Thoracic aorta (tissue), 2 donors: ENCODE results near the gene TFAP2C. TPM values are rescaled to one million over a fixed set of nuclear protein-coding genes. Genes with fewer than 3 reads are reported as not detected.

Experiments
- ATAC-seq: fragments of 150-250 bp; one replicate; pipeline ENCODE4 v1.8.0; 2017; ENCODE audit warnings: low read depth; ENCODE audit not compliant: insufficient number of reproducible peaks, low FRiP score
- DNase-seq: peaks from one replicate; pipeline ENCODE4 v3.0.0-alpha.2; 2020; ENCODE audit warnings: low spot score
- H3K27ac ChIP-seq, 2 donors: fragments of 200-600 bp; sonication (generic); 1 replicate in 1 of 2; 2 replicates in 1 of 2; pipeline ENCODE4 v1.5.1; 2016; ENCODE audit warnings: mild to moderate bottlenecking in 2 of 2, moderate library complexity in 2 of 2
- H3K27me3 ChIP-seq: fragments of 200-600 bp; sonication (generic); replicated peaks from 2 replicates; pipeline ENCODE4 v1.6.0; 2016; ENCODE audit warnings: mild to moderate bottlenecking; ENCODE audit not compliant: insufficient read depth
- H3K36me3 ChIP-seq: fragments of 200-600 bp; sonication (generic); one replicate; pipeline ENCODE4 v1.5.1; 2016
- H3K4me1 ChIP-seq, 2 donors: fragments of 200-600 bp; sonication (generic); 1 replicate in 1 of 2; 2 replicates in 1 of 2; pipeline versions ENCODE4 v1.5.1 to v1.6.0; 2016; ENCODE audit warnings: low read depth in 2 of 2, mild to moderate bottlenecking in 1 of 2; ENCODE audit not compliant: control insufficient read depth in 1 of 2
- H3K4me3 ChIP-seq: fragments of 200-600 bp; sonication (generic); 2 replicates; pipeline ENCODE4 v1.5.1; 2016; ENCODE audit warnings: mild to moderate bottlenecking
- H3K9me3 ChIP-seq: fragments of 200-600 bp; sonication (generic); 2 replicates; pipeline ENCODE4 v1.5.1; 2016
- CTCF ChIP-seq: fragments of 200-600 bp; sonication (generic); IDR thresholded peaks from one replicate; pipeline ENCODE4 v1.5.1; 2019; ENCODE audit warnings: antibody characterized with exemption
- total RNA-seq, 2 donors: library from RNA; depleted of rRNA; stranded (reverse); fragments of >200 nt; gene quantifications; one replicate each; pipeline versions ENCODE4 v1.1.0 to v1.2.3, GENCODE V29; 2016

The TFAP2C gene
- total RNA-seq, 2 donors from 2014 or later: 0.49 to 2.0 TPM

- no peaks in the 10 kb centered on the region for H3K27me3 ChIP-seq
- H3K27ac ChIP-seq: no peak overlapping the region
- no peaks in the 10 kb centered on the region for H3K4me1 ChIP-seq
- H3K36me3 ChIP-seq: no peaks in the 10 kb centered on the region
- ATAC-seq (no peak), DNase-seq (no peak)
- TF ChIP-seq CTCF: no peak
- H3K4me3 ChIP-seq: no peak overlapping the region
- H3K9me3 ChIP-seq: no peaks in the 10 kb centered on the region
Observed at GRCh38 chr20:56592817-56593216, 36.3 kb upstream of the TFAP2C start.

GRCh38 chr20:56595746-56596475, 33.2 kb upstream of the TFAP2C start:
- H3K4me3 ChIP-seq: no peak overlapping the region
- no peak overlapping the region for H3K27ac ChIP-seq
- no peaks in the 10 kb centered on the region for H3K36me3 ChIP-seq
- DNase-seq: no peak
- H3K27me3 ChIP-seq: no peaks in the 10 kb centered on the region
- no peaks in the 10 kb centered on the region for H3K4me1 ChIP-seq
- no peak for TF ChIP-seq CTCF
- ATAC-seq: no peak
- H3K9me3 ChIP-seq: no peaks in the 10 kb centered on the region

- Histone ChIP-seq H3K36me3 (no peaks in the 10 kb centered on the region), H3K27me3 (no peaks in the 10 kb centered on the region), H3K27ac (no peak overlapping the region), H3K4me1 (no peaks in the 10 kb centered on the region), H3K4me3 (no peak overlapping the region), H3K9me3 (no peaks in the 10 kb centered on the region)
- TF ChIP-seq CTCF: no peak
- ATAC-seq: no peak
- no peak for DNase-seq
Observed at GRCh38 chr20:56601166-56601565, 27.9 kb upstream of the TFAP2C start.

GRCh38 chr20:56604673-56605072, 24.4 kb upstream of the TFAP2C start:
- no peak for TF ChIP-seq CTCF
- no peaks in the 10 kb centered on the region for H3K27me3 ChIP-seq

GRCh38 chr20:56605261-56605996, 23.7 kb upstream of the TFAP2C start:
- ATAC-seq: no peak
- no peak for TF ChIP-seq CTCF
- Histone ChIP-seq H3K4me1 (no peaks in the 10 kb centered on the region), H3K36me3 (no peaks in the 10 kb centered on the region), H3K27ac (no peak overlapping the region), H3K27me3 (no peaks in the 10 kb centered on the region), H3K4me3 (no peak overlapping the region), H3K9me3 (no peaks in the 10 kb centered on the region)
- DNase-seq: no peak

More at GRCh38 chr20:56604673-56605072, 24.4 kb upstream of the TFAP2C start:
- Histone ChIP-seq H3K9me3 (no peaks in the 10 kb centered on the region), H3K27ac (no peak overlapping the region), H3K4me1 (no peaks in the 10 kb centered on the region), H3K4me3 (no peak overlapping the region), H3K36me3 (no peaks in the 10 kb centered on the region)
- DNase-seq (no peak), ATAC-seq (no peak)
